GM04503 (cell line): ENCODE measurements around the gene DSTN.
A peak's percentile ranks its signal among the peaks of the same experiment; 100 is the strongest.

Experiments
- DNase-seq: peaks from one replicate; pipeline ENCODE4 v3.0.0-alpha.2; 2012; ENCODE audit warnings: low read depth

Gene DSTN

GRCh38 chr20:17569616-17570346, at the start of gene DSTN:
Gene DSTN (plus strand): TSS chr20:17570075. CDS start chr20:17570209, 134 bp downstream.
- DNase-seq = peak; percentile 63

- DNase-seq = no peak
Observed at GRCh38 chr20:17520583-17520982, 49.3 kb upstream of the DSTN start.

GRCh38 chr20:17522528-17522927, 47.3 kb upstream of the DSTN start:
- no peak for DNase-seq

GRCh38 chr20:17523326-17523725, 46.5 kb upstream of the DSTN start:
- no peak for DNase-seq

- DNase-seq = no peak
Observed at GRCh38 chr20:17524560-17524959, 45.3 kb upstream of the DSTN start.

GRCh38 chr20:17525132-17525531, 44.7 kb upstream of the DSTN start:
- no peak for DNase-seq

- DNase-seq = no peak
Observed at GRCh38 chr20:17525650-17526049, 44.2 kb upstream of the DSTN start.

- DNase-seq = no peak
Observed at GRCh38 chr20:17529586-17529985, 40.3 kb upstream of the DSTN start.

- DNase-seq = no peak
Observed at GRCh38 chr20:17530153-17530552, 39.7 kb upstream of the DSTN start.

- no peak for DNase-seq
Observed at GRCh38 chr20:17530716-17531664, 38.9 kb upstream of the DSTN start, which contains the start of gene BFSP1. Gene BFSP1 (minus strand): TSS chr20:17531379. CDS start chr20:17531329, 50 bp downstream.

- DNase-seq = no peak
Observed at GRCh38 chr20:17531665-17532025, 38.2 kb upstream of the DSTN start.

GRCh38 chr20:17533396-17533795, 36.5 kb upstream of the DSTN start:
- DNase-seq = no peak

GRCh38 chr20:17534077-17534476, 35.8 kb upstream of the DSTN start:
- no peak for DNase-seq

GRCh38 chr20:17536944-17537444, 32.9 kb upstream of the DSTN start:
- no peak for DNase-seq

- DNase-seq = no peak
Observed at GRCh38 chr20:17537959-17538358, 31.9 kb upstream of the DSTN start.

GRCh38 chr20:17538517-17539170, 31.2 kb upstream of the DSTN start:
- DNase-seq = no peak

GRCh38 chr20:17541596-17541995, 28.3 kb upstream of the DSTN start:
- no peak for DNase-seq

GRCh38 chr20:17541996-17542395, 27.9 kb upstream of the DSTN start:
- DNase-seq = peak; percentile 78

GRCh38 chr20:17542481-17542880, 27.4 kb upstream of the DSTN start:
- no peak for DNase-seq

- DNase-seq = peak; percentile 92
Observed at GRCh38 chr20:17542993-17543412, 26.9 kb upstream of the DSTN start.

- DNase-seq = no peak
Observed at GRCh38 chr20:17543531-17544131, 26.2 kb upstream of the DSTN start.

GRCh38 chr20:17545127-17545526, 24.7 kb upstream of the DSTN start:
- no peak for DNase-seq
